Activated B cell treated with CpG ODN at 0.5 μM for 24 hours (primary cell): ENCODE measurements around the gene CACNG5. TPM values are rescaled to one million over a fixed set of nuclear protein-coding genes. Genes with fewer than 3 reads are reported as not detected.

Experiments
- ATAC-seq: fragments of 200-7000 bp; cut with Tn5 transposase; one replicate; pipeline ENCODE4 v1.10.0; 2021; ENCODE audit warnings: low read depth, mild to moderate bottlenecking, moderate library complexity
- CTCF ChIA-PET: fragments of 350-600 bp; sonication (Branson Sonifier 250); formaldehyde crosslinking; loops from one replicate; lab custom pipeline; 2021; ENCODE audit warnings: antibody characterized with exemption; lab: Charles Lee
- POLR2A ChIA-PET: fragments of 350-600 bp; sonication (Branson Sonifier 250); formaldehyde crosslinking; loops from one replicate; lab custom pipeline; 2021; ENCODE audit warnings: antibody characterized with exemption; lab: Charles Lee
- DNase-seq: peaks from one replicate; pipeline ENCODE4 v3.0.0; 2022
- H3K27ac Mint-ChIP-seq: one replicate; pipeline ENCODE4 v1.8.0; 2020; ENCODE audit warnings: mixed read lengths
- H3K27me3 Mint-ChIP-seq: one replicate; pipeline ENCODE4 v1.8.0; 2021; ENCODE audit warnings: mixed read lengths
- H3K36me3 Mint-ChIP-seq: one replicate; pipeline ENCODE4 v1.8.0; 2021; ENCODE audit warnings: low read depth, mixed read lengths
- H3K4me1 Mint-ChIP-seq: one replicate; pipeline ENCODE4 v1.8.0; 2021; ENCODE audit warnings: mixed read lengths
- H3K4me3 Mint-ChIP-seq: one replicate; pipeline ENCODE4 v1.8.0; 2020; ENCODE audit warnings: mild to moderate bottlenecking, mixed read lengths
- H3K9me3 Mint-ChIP-seq: one replicate; pipeline ENCODE4 v1.8.0; 2020; ENCODE audit warnings: mixed read lengths
- intact Hi-C: fragments of 100-400 bp; cut with micrococcal nuclease; formaldehyde crosslinking; loops from one replicate; pipeline ENCODE4 v1.15.1; 2024
- total RNA-seq: library from RNA; stranded (reverse); gene quantifications from 2 replicates; pipeline ENCODE4 v1.2.3, GENCODE V29; 2022
- TF ChIP-seq, protein P1 (sequence below): fragments of 200-600 bp; IDR thresholded peaks from one replicate; pipeline ENCODE4 v1.8.0; 2022; ENCODE audit warnings: antibody characterized with exemption, mild to moderate bottlenecking

CACNG5 gene
- total RNA-seq, 1 donor from 2014 or later, result not detected

DNA sequence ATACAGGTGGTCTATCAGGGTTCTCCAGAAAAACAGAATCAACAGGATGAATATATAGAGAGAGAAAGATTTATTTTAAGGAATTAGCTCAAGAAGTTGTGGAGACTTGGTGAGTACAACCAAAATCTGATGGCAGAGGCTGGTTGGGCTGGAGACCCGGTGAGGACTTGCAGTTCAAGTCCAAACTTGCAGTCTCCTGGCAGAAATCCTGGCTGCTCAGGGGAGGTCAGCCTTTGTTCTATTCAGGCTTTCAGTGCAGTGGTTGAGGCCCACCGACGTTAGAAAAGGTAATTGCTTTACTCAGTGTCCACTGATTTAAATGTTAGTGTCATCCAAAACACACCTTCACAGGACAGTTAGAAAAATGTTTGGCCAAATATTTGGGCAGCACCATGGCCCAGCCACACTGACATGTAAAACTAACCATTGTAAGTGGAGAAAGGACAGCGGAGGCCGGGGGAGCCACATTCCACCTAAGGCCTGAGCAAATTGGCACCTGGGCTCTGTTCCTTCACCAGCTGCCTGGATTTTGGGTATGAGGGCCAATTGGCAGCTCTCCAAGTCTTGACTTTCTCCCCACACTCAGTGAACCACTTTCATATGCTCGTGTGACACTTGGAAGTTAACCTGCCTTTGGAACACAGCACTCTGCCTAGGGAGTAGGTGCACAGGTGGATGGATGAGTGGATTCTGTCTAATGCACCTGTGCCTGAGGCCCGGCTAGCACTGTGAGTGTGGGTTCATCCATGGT lies 54.7 kb downstream of the CACNG5 start:
- intact Hi-C loops, result no loop called here
- Mint-ChIP-seq H3K4me3 (no peak overlapping the region), H3K27ac (no peak overlapping the region), H3K4me1 (no peaks in the 10 kb centered on the region), H3K36me3 (no peaks in the 10 kb centered on the region), H3K9me3 (no peaks in the 10 kb centered on the region), H3K27me3 (peaks cover 2% of the 10 kb centered on the region)
- ChIA-PET POLR2A (no interaction called here), CTCF (no interaction called here)
- ATAC-seq (no peak), DNase-seq (no peak)
- TF ChIP-seq, protein P1, sequence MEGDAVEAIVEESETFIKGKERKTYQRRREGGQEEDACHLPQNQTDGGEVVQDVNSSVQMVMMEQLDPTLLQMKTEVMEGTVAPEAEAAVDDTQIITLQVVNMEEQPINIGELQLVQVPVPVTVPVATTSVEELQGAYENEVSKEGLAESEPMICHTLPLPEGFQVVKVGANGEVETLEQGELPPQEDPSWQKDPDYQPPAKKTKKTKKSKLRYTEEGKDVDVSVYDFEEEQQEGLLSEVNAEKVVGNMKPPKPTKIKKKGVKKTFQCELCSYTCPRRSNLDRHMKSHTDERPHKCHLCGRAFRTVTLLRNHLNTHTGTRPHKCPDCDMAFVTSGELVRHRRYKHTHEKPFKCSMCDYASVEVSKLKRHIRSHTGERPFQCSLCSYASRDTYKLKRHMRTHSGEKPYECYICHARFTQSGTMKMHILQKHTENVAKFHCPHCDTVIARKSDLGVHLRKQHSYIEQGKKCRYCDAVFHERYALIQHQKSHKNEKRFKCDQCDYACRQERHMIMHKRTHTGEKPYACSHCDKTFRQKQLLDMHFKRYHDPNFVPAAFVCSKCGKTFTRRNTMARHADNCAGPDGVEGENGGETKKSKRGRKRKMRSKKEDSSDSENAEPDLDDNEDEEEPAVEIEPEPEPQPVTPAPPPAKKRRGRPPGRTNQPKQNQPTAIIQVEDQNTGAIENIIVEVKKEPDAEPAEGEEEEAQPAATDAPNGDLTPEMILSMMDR, result no peak

DNA sequence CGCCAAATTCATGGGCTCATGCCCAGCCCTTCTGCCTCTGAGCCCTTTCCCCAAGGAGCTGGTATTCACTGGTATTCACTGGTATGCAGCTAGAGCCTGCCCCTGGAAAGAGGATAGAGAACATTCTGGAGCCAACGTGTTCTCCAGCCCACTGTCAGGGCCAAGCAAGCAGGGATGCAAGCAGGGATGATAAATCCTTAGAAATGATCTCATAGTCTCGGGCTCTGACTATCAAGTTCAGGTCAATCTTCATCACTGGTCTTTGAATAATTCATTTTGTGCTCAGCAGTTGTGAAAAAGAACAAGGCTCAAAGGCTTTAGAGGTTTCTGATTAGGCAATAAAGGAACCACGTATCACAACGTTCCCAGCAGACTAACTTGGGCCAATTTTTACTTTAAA lies 57.3 kb downstream of the CACNG5 start:
- no peak for ATAC-seq
- no peaks in the 10 kb centered on the region for H3K9me3 Mint-ChIP-seq
- DNase-seq, result no peak
- TF ChIP-seq, protein P1, result no peak
- no peak overlapping the region for H3K4me3 Mint-ChIP-seq
- H3K27me3 Mint-ChIP-seq, result peaks cover 2% of the 10 kb centered on the region
- no peaks in the 10 kb centered on the region for H3K4me1 Mint-ChIP-seq
- intact Hi-C loops, result no loop called here
- H3K27ac Mint-ChIP-seq, result no peak overlapping the region
- POLR2A ChIA-PET, result no interaction called here
- H3K36me3 Mint-ChIP-seq, result no peaks in the 10 kb centered on the region
- CTCF ChIA-PET, result no interaction called here

DNA sequence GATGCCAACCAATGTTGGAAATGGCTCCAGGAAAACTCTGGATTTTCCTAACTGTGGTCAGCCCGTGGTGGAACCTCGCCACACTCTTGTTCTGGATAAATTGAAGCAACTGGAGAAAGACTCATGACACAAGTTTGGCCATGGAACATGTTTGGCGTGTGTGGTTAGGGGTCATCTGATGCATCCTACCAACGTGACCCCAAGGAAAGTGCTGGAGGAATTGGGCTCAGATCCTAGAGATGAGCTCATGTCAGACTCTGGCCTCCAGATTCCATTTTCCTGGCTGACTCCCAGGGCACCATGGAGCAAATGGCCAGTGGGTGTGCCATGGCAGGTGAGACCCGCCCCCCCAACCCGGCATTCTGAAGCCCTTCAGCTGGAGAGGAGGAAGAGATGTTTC lies 58.5 kb downstream of the CACNG5 start:
- Mint-ChIP-seq H3K9me3 (no peaks in the 10 kb centered on the region), H3K27ac (no peak overlapping the region), H3K36me3 (no peaks in the 10 kb centered on the region), H3K4me3 (no peak overlapping the region), H3K27me3 (peaks cover 3% of the 10 kb centered on the region), H3K4me1 (no peaks in the 10 kb centered on the region)
- TF ChIP-seq, protein P1, result no peak
- CTCF ChIA-PET, result no interaction called here
- POLR2A ChIA-PET, result no interaction called here
- no peak for DNase-seq
- ATAC-seq, result no peak
- intact Hi-C loops, result no loop called here

DNA sequence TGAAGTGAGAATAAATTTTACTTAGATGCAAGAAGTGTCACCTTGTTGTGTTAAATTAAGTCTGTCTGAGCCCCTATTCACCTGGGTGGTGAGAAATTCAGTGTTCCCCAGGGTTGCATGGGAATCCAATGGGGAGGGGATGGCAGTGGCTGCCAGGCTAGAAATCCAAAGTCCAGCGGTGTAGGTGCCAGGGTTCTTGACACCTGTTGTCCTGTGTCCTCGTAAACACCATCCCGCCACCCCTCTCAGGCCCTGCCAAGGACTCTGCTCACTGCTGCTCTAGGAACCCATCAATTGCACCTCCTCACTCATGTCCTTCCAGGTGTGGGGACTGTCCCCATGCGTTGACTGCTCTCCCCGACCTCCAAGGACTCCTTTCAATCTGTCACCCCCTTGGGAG lies 58.9 kb downstream of the CACNG5 start:
- Mint-ChIP-seq H3K27ac (no peak overlapping the region), H3K9me3 (no peaks in the 10 kb centered on the region), H3K36me3 (no peaks in the 10 kb centered on the region), H3K4me3 (no peak overlapping the region), H3K27me3 (peaks cover 3% of the 10 kb centered on the region), H3K4me1 (no peaks in the 10 kb centered on the region)
- intact Hi-C loops, result no loop called here
- CTCF ChIA-PET, result no interaction called here
- TF ChIP-seq, protein P1, result no peak
- POLR2A ChIA-PET, result no interaction called here
- DNase-seq, result no peak
- no peak for ATAC-seq

DNA sequence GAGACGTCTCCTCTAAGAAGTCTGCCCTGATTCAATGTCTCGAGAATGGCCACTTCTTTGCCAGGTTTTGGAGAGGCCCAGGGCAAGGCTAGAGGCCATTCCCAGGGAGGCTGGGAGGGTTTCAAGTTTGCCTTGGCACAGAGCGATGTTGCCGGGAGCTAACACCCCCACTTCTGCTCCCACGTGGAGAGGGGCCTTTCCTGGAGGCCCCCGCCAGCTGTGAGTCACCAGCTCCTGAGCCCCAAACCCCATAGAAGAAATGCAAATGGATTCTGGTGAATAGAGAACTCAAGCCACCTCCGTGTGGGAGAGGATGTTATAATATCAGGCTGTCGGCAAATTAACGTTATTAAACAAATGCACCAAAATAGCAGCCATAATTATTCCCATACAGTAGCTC lies 62.2 kb downstream of the CACNG5 start:
- TF ChIP-seq, protein P1, result no peak
- H3K4me3 Mint-ChIP-seq, result no peak overlapping the region
- CTCF ChIA-PET, result no interaction called here
- H3K27me3 Mint-ChIP-seq, result peaks cover 6% of the 10 kb centered on the region
- POLR2A ChIA-PET, result no interaction called here
- no peak for ATAC-seq
- no peak for DNase-seq
- H3K9me3 Mint-ChIP-seq, result no peaks in the 10 kb centered on the region
- H3K36me3 Mint-ChIP-seq, result no peaks in the 10 kb centered on the region
- intact Hi-C loops, result no loop called here
- H3K27ac Mint-ChIP-seq, result no peak overlapping the region
- no peaks in the 10 kb centered on the region for H3K4me1 Mint-ChIP-seq
